HEK293 (cell line): ENCODE results near the gene SOX5.

Source experiments
- CTCF ChIA-PET: fragments of 350-600 bp; formaldehyde crosslinking; extraction: SDS; loops from one replicate; lab custom pipeline; 2021; ENCODE audit warnings: antibody characterized with exemption; lab: Yijun Ruan, JAX
- POLR2A ChIA-PET: fragments of 300-600 bp; formaldehyde crosslinking; extraction: SDS; loops from one replicate; lab custom pipeline; 2020; ENCODE audit warnings: antibody characterized with exemption, inconsistent platforms; lab: Yijun Ruan, JAX
- H3K27ac ChIP-seq: fragments of 200-500 bp; sonication (Bioruptor generic); 2 replicates; pipeline ENCODE4 v1.5.1; 2014; ENCODE audit warnings: low read depth, low read length, control low read depth, inconsistent platforms; ENCODE audit errors: extremely low read depth
- H3K36me3 ChIP-seq, 2 experiments: fragments of 200-500 bp in 1 of 2; sonication (Bioruptor generic) in 1 of 2; 1 replicate in 1 of 2; 2 replicates in 1 of 2; pipeline ENCODE4 v1.5.1; 2014 to 2017; ENCODE audit warnings: inconsistent platforms in 2 of 2, low read length in 2 of 2; ENCODE audit not compliant: control insufficient read depth in 2 of 2, insufficient read depth in 1 of 2
- H3K4me1 ChIP-seq: fragments of 200-500 bp; sonication (Bioruptor generic); 2 replicates; pipeline ENCODE4 v1.5.1; 2014; ENCODE audit warnings: mild to moderate bottlenecking, low read length, inconsistent platforms; ENCODE audit not compliant: control insufficient read depth, insufficient read depth
- H3K4me3 ChIP-seq: 2 replicates; pipeline ENCODE4 v1.5.1; 2011; ENCODE audit warnings: low read depth, mild to moderate bottlenecking, control low read depth, low read length, moderate library complexity
- H3K9me3 ChIP-seq: fragments of 200-500 bp; sonication (Bioruptor generic); 2 replicates; pipeline ENCODE4 v1.5.1; 2014; ENCODE audit warnings: low read depth, low read length, inconsistent platforms; ENCODE audit not compliant: control insufficient read depth, insufficient read depth
- EGR2 ChIP-seq: fragments of 450-650 bp; formaldehyde crosslinking; IDR thresholded peaks from 2 replicates; pipeline ENCODE4 v1.5.1; 2016; ENCODE audit warnings: low read depth, missing biosample characterization, missing genetic modification characterization
- ELK4 ChIP-seq: IDR thresholded peaks from 2 replicates; pipeline ENCODE4 v1.6.1; 2011; ENCODE audit warnings: mild to moderate bottlenecking, low read depth, low read length, borderline replicate concordance
- FEZF1 ChIP-seq: fragments of 450-650 bp; formaldehyde crosslinking; IDR thresholded peaks from 2 replicates; pipeline ENCODE4 v1.5.1; 2016; ENCODE audit warnings: missing biosample characterization, missing genetic modification characterization
- MEIS1 ChIP-seq: sonication (generic); formaldehyde crosslinking; IDR thresholded peaks from 2 replicates; pipeline ENCODE4 v1.8.1; 2022; ENCODE audit warnings: missing genetic modification reagents, mild to moderate bottlenecking, borderline replicate concordance
- REST ChIP-seq: fragments of 450-650 bp; formaldehyde crosslinking; IDR thresholded peaks from 2 replicates; pipeline ENCODE4 v1.5.1; 2016; ENCODE audit warnings: missing biosample characterization, missing genetic modification characterization
- ZBTB20 ChIP-seq: fragments of 450-650 bp; formaldehyde crosslinking; IDR thresholded peaks from 2 replicates; pipeline ENCODE4 v1.5.1; 2016; ENCODE audit warnings: missing biosample characterization, missing genetic modification characterization
- ZEB2 ChIP-seq: fragments of 450-650 bp; formaldehyde crosslinking; IDR thresholded peaks from 2 replicates; pipeline ENCODE4 v1.5.1; 2016; ENCODE audit warnings: missing biosample characterization, missing genetic modification characterization
- ZFHX2 ChIP-seq: fragments of 450-650 bp; formaldehyde crosslinking; conservative IDR thresholded peaks from 2 replicates; pipeline ENCODE4 v1.5.1; 2016; ENCODE audit warnings: missing biosample characterization, missing genetic modification characterization
- ZNF155 ChIP-seq: fragments of 450-650 bp; formaldehyde crosslinking; IDR thresholded peaks from 2 replicates; pipeline ENCODE4 v1.5.1; 2016; ENCODE audit warnings: missing biosample characterization, missing genetic modification characterization
- ZNF157 ChIP-seq: fragments of 450-650 bp; formaldehyde crosslinking; IDR thresholded peaks from 2 replicates; pipeline ENCODE4 v1.5.1; 2016; ENCODE audit warnings: missing biosample characterization, missing genetic modification characterization
- ZNF16 ChIP-seq: fragments of 450-650 bp; formaldehyde crosslinking; IDR thresholded peaks from 2 replicates; pipeline ENCODE4 v1.5.1; 2016; ENCODE audit warnings: low read depth, missing biosample characterization, missing genetic modification characterization
- ZNF266 ChIP-seq: fragments of 450-650 bp; formaldehyde crosslinking; IDR thresholded peaks from 2 replicates; pipeline ENCODE4 v1.5.1; 2016; ENCODE audit warnings: missing biosample characterization, missing genetic modification characterization, low read depth
- ZNF335 ChIP-seq: fragments of 450-650 bp; formaldehyde crosslinking; conservative IDR thresholded peaks from 2 replicates; pipeline ENCODE4 v1.5.1; 2016; ENCODE audit warnings: missing biosample characterization, missing genetic modification characterization
- ZNF426 ChIP-seq: fragments of 450-650 bp; formaldehyde crosslinking; IDR thresholded peaks from 2 replicates; pipeline ENCODE4 v1.5.1; 2017; ENCODE audit warnings: missing biosample characterization, missing genetic modification characterization, mild to moderate bottlenecking, inconsistent platforms, moderate library complexity
- ZNF488 ChIP-seq: fragments of 450-650 bp; formaldehyde crosslinking; IDR thresholded peaks from 2 replicates; pipeline ENCODE4 v1.5.1; 2016; ENCODE audit warnings: missing biosample characterization, missing genetic modification characterization
- ZNF610 ChIP-seq: fragments of 450-650 bp; formaldehyde crosslinking; IDR thresholded peaks from 2 replicates; pipeline ENCODE4 v1.5.1; 2016; ENCODE audit warnings: missing biosample characterization, missing genetic modification characterization, borderline replicate concordance
- ZNF629 ChIP-seq: fragments of 450-650 bp; formaldehyde crosslinking; IDR thresholded peaks from 2 replicates; pipeline ENCODE4 v1.5.1; 2017; ENCODE audit warnings: missing biosample characterization, missing genetic modification characterization
- ZNF677 ChIP-seq: fragments of 450-650 bp; IDR thresholded peaks from 2 replicates; pipeline ENCODE4 v1.5.0; 2018; ENCODE audit warnings: missing biosample characterization, mild to moderate bottlenecking, missing genetic modification characterization, moderate library complexity
- ZNF704 ChIP-seq: fragments of 450-650 bp; formaldehyde crosslinking; IDR thresholded peaks from 2 replicates; pipeline ENCODE4 v1.5.1; 2016; ENCODE audit warnings: missing biosample characterization, missing genetic modification characterization
- ZNF777 ChIP-seq: fragments of 450-650 bp; formaldehyde crosslinking; IDR thresholded peaks from 2 replicates; pipeline ENCODE4 v1.5.1; 2017; ENCODE audit warnings: missing biosample characterization, missing genetic modification characterization, borderline replicate concordance
- ZSCAN18 ChIP-seq: fragments of 450-650 bp; formaldehyde crosslinking; IDR thresholded peaks from 2 replicates; pipeline ENCODE4 v1.5.1; 2016; ENCODE audit warnings: missing biosample characterization, missing genetic modification characterization
- TF ChIP-seq, protein P1 (sequence below): fragments of 450-650 bp; formaldehyde crosslinking; IDR thresholded peaks from 2 replicates; pipeline ENCODE4 v1.5.1; 2017; ENCODE audit warnings: missing biosample characterization, mild to moderate bottlenecking, missing genetic modification characterization, moderate library complexity
- TF ChIP-seq, protein P2 (sequence below): fragments of 450-650 bp; formaldehyde crosslinking; conservative IDR thresholded peaks from 2 replicates; pipeline ENCODE4 v1.5.1; 2016; ENCODE audit warnings: low read depth, missing biosample characterization, missing genetic modification characterization

Gene SOX5

DNA sequence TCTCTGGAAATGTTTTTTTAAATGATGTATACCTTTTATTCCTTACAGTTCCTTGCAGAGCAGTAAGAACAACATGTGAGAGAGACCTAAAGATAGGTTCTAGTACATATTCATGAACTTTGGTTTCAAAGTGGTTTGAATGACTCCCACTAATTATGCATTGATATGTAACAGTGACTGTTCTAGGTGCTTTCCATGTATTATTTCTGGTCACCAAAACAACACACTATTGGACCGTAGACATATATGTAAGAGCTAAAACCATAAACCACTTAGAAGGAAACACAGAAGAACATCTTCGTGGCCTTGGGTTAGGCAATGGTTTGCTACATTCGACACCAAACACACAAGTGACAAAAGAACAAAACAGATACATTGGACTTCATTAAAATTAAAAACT, 37.9 kb downstream of the SOX5 start:
- Histone ChIP-seq H3K4me1 (no peaks in the 10 kb centered on the region), H3K36me3 (no peaks in the 10 kb centered on the region), H3K4me3 (no peak overlapping the region), H3K27ac (no peak overlapping the region), H3K9me3 (no peaks in the 10 kb centered on the region)
- CTCF ChIA-PET = no interaction called here
- TF ChIP-seq MEIS1 (CRISPR knock-in tag) = no peak
- no peak for TF ChIP-seq ZNF266
- no peak for TF ChIP-seq ZNF155 (tag by site-specific recombination)
- no peak for TF ChIP-seq ZEB2 (tag by site-specific recombination)
- no peak for TF ChIP-seq ZNF16 (tag by site-specific recombination)
- no peak for TF ChIP-seq EGR2 (tag by site-specific recombination)
- no peak for TF ChIP-seq ZNF426
- TF ChIP-seq FEZF1 (tag by site-specific recombination) = no peak
- TF ChIP-seq ZNF677 (tag by site-specific recombination) = no peak
- POLR2A ChIA-PET = no interaction called here

- TF ChIP-seq ZFHX2 (tag by site-specific recombination) = no peak
- no peak for TF ChIP-seq REST (tag by site-specific recombination)
- no peak for TF ChIP-seq ZSCAN18
- TF ChIP-seq ZBTB20 = no peak
- TF ChIP-seq, protein P1, sequence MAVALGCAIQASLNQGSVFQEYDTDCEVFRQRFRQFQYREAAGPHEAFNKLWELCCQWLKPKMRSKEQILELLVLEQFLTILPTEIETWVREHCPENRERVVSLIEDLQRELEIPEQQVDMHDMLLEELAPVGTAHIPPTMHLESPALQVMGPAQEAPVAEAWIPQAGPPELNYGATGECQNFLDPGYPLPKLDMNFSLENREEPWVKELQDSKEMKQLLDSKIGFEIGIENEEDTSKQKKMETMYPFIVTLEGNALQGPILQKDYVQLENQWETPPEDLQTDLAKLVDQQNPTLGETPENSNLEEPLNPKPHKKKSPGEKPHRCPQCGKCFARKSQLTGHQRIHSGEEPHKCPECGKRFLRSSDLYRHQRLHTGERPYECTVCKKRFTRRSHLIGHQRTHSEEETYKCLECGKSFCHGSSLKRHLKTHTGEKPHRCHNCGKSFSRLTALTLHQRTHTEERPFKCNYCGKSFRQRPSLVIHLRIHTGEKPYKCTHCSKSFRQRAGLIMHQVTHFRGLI (tag by site-specific recombination) = no peak
- no peak for TF ChIP-seq ZNF777 (tag by site-specific recombination)
- no peak for TF ChIP-seq ELK4
- TF ChIP-seq ZNF488 (tag by site-specific recombination) = no peak
- no peak for TF ChIP-seq ZNF335
- no peak for TF ChIP-seq ZNF157
- TF ChIP-seq ZNF610 (tag by site-specific recombination) = no peak
- TF ChIP-seq, protein P2, sequence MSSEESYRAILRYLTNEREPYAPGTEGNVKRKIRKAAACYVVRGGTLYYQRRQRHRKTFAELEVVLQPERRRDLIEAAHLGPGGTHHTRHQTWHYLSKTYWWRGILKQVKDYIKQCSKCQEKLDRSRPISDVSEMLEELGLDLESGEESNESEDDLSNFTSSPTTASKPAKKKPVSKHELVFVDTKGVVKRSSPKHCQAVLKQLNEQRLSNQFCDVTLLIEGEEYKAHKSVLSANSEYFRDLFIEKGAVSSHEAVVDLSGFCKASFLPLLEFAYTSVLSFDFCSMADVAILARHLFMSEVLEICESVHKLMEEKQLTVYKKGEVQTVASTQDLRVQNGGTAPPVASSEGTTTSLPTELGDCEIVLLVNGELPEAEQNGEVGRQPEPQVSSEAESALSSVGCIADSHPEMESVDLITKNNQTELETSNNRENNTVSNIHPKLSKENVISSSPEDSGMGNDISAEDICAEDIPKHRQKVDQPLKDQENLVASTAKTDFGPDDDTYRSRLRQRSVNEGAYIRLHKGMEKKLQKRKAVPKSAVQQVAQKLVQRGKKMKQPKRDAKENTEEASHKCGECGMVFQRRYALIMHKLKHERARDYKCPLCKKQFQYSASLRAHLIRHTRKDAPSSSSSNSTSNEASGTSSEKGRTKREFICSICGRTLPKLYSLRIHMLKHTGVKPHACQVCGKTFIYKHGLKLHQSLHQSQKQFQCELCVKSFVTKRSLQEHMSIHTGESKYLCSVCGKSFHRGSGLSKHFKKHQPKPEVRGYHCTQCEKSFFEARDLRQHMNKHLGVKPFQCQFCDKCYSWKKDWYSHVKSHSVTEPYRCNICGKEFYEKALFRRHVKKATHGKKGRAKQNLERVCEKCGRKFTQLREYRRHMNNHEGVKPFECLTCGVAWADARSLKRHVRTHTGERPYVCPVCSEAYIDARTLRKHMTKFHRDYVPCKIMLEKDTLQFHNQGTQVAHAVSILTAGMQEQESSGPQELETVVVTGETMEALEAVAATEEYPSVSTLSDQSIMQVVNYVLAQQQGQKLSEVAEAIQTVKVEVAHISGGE (tag by site-specific recombination) = no peak
- no peak for TF ChIP-seq ZNF704 (tag by site-specific recombination)
- TF ChIP-seq ZNF629 (tag by site-specific recombination) = no peak
- ChIA-PET CTCF (no interaction called here), POLR2A (no interaction called here)
- Histone ChIP-seq H3K36me3 (no peaks in the 10 kb centered on the region), H3K27ac (no peak overlapping the region), H3K4me1 (no peaks in the 10 kb centered on the region), H3K4me3 (no peak overlapping the region), H3K9me3 (no peaks in the 10 kb centered on the region)
Measured at GRCh38 chr12:23909551-23909950, 39.9 kb downstream of the SOX5 start.
